GM18861 (cell line): ENCODE results near the gene GPR162.
"Not testable (repeated sequence)": the region's sequence is repeated elsewhere in the genome, so short reads cannot be mapped to it uniquely, and the experiment has no call there.

ENCODE experiments used
- ATAC-seq: cut with Tn5 transposase; IDR thresholded peaks from one replicate; pipeline ENCODE4 v1.9.1; 2021; ENCODE audit not compliant: unreplicated experiment

GPR162 gene

DNA sequence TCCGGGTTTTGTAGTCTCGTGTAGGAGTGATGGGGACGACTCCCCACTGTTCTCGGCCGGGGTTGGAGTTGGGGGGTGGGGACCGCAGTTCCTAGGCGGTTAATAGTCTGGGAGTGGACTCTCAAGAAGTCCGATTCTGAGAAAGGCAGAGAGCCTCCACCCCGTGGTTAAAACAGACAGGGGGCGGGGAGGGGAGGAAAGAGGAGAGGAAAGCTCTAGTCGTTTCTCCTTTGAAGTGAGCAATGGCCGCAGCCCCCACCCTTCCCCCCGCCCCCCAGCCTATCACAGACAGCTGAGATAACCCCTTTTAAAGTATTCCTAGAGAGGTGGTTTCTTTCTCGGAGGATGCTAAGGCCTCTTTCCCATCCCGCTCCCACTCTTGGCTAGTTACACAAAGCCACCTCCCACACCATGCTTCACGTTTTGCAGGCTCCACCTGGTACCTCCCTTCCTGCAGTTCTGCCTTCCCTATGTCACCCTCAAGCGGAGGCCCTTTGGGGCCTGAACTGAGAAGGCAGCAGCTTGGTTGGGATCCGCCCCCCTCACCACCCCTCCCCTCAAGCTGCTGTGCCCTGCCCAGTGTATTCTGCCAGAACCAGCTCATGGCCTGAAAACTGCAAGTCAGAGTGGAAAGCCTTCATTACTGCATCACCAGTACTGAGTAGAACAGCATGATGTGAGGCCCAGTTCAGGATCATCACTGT lies 31.2 kb downstream of the GPR162 start:
- ATAC-seq, result no peak

DNA sequence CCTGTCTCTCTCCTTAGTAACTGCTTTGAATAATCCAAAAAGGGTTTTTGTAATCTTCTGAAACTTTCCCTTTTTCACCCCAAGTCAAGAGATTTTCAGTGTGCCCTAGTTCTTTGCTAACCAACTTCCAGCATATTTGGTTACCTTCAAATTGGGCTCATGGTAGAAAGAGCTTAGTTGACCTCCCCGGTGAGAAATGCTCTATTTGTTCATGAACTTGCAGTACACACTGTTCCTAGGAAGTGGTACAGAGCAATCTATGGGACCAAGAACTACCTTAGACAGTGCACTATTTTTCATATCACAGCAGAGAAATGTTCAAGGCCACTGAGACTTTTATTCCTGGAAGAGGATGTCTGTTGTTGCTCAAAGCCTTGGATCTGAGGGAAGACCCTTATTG lies 32.0 kb downstream of the GPR162 start:
- ATAC-seq, result no peak

GRCh38 chr12:6854036-6854435 lies 32.4 kb downstream of the GPR162 start:
- ATAC-seq, result no peak

GRCh38 chr12:6855322-6855721 lies 33.7 kb downstream of the GPR162 start:
- no peak for ATAC-seq

DNA sequence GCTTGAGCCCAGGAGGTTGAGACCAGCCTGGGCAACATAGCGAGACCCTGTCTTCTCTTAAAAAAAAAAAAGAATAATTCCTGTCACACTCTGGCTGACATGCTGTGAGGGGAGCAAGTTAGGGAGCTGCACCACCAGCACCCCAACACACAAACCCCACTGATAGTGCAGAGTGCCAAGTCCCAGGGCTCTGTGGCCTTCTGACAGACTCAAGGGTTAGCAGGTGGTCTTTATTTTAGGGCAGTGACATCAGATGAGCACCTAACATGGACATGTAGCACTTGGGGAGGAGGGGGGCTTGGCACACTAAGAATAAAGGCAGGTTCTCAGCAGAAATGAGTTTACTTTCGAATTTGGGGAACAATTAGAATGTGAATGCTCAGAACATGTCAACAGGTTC lies 37.2 kb downstream of the GPR162 start:
- no peak for ATAC-seq

DNA sequence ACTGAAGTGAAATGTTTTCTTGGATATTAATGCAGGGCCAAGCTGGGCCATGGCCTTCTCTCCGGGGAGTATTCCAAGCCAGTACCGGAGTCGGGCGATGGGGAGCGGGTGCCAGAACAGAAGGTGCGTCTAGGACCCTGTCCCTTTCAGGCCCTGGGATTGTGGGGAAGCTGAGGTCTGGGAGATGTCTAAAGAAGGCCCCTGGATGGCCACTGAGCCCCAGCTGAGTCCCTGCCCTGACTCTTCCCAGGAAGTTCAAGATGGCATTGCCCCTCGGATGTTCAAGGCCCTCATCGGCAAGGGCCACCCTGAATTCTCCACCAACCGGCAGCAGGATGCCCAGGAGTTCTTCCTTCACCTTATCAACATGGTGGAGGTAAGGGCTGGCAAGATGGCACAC lies 38.5 kb downstream of the GPR162 start:
- ATAC-seq, result no peak

DNA sequence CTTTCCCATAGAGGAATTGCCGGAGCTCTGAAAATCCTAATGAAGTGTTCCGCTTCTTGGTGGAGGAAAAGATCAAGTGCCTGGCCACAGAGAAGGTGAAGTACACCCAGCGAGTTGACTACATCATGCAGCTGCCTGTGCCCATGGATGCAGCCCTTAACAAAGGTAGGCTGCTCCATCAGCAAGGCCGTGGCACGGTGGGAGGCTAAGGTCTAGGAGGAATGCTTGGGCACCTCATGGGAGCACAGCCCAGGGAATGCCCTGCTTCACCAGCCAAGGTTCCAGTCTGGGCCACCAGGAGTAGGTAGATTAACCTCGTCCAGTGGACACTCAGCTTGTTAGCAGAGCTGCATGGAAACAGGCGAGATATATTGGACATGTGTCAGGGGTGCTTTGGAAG lies 39.3 kb downstream of the GPR162 start:
- no peak for ATAC-seq

DNA sequence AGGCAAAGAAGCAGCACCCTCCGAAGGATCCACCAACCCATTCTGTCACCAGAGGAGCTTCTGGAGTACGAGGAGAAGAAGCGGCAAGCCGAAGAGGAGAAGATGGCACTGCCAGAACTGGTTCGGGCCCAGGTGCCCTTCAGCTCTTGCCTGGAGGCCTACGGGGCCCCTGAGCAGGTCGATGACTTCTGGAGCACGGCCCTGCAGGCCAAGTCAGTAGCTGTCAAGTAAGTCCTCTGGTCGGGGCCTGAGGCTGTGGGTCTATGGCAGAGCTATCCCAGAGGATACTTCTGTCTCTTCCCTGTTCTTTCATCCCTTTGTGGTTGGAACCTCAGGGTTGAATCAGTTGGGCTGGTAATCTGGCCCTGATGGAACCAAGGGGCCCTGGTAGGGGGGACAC lies 39.8 kb downstream of the GPR162 start:
- ATAC-seq, result no peak

DNA sequence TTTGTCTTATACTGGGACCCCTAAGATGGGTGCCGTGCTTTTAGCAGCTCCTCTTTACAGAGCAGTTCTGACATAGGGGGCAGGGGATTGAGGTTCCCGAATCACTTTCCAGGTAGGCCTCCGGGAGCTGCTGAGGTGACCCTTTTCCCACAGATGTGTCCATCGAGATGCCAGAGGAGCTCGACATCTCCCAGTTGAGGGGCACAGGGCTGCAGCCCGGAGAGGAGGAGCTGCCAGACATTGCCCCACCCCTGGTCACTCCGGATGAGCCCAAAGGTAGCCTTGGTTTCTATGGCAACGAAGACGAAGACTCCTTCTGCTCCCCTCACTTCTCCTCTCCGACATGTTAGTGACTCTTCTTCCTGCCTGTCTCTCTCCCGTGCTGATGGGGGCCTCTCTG lies 41.4 kb downstream of the GPR162 start:
- ATAC-seq, result no peak

- no peak for ATAC-seq
These were observed 42.1 kb downstream of the GPR162 start for GRCh38 chr12:6863586-6864321.

DNA sequence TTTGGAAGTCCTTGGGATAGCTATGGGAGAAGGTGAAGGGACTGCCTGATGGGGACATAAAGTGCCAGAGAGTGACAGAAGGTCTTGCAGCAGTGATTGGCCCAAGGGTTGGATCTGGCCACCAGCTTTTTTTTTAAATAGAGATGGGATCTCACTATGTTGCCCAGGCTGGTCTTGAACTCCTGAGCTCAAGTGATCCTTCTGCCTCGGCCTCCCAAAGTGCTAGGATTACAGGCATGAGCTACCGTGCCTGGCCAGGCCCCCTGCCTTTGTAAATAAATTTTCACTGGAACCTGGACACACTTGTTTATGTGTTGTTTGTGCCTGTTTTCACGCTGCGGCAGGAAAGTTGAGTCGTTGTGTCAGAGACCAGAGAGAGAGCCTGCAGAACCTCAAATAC lies 43.7 kb downstream of the GPR162 start:
- ATAC-seq, result not testable (repeated sequence)

DNA sequence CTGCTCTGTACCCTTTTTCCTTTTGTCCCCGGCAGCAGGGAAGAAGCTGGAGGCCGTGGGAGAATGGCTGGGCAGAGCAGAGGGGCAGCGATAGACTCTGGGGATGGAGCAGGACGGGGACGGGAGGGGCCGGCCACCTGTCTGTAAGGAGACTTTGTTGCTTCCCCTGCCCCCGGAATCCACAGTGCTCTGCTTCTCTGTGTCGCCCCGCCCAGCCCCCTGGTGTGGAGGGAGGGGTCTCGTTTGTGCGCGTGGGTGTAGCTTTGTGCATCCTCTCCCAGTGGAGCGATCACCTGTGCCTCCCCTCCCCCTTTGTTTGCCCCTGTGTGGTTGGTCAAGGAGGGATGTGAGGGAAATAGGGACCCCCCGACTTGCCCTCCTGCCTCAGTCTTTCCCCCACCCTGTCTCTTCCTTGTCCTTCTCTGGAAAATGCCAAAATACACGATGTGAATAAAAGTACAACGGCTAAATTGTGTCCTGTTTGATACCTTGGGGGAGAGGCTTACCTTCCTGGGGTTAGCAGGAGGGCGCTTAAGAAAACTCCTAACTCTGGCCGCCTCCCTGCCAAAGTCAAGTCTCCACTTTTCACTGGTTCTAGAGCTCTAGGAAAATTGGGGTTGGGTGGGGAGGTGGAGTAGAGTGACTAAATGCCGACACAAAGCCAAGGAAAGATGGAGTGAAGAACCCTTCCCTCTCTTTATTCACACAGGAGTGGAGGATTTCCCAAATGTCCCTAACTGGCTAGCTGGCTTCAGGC lies 44.7 kb downstream of the GPR162 start:
- ATAC-seq, result no peak

GRCh38 chr12:6866920-6867412 lies 45.3 kb downstream of the GPR162 start:
- peak; percentile 16 for ATAC-seq

DNA sequence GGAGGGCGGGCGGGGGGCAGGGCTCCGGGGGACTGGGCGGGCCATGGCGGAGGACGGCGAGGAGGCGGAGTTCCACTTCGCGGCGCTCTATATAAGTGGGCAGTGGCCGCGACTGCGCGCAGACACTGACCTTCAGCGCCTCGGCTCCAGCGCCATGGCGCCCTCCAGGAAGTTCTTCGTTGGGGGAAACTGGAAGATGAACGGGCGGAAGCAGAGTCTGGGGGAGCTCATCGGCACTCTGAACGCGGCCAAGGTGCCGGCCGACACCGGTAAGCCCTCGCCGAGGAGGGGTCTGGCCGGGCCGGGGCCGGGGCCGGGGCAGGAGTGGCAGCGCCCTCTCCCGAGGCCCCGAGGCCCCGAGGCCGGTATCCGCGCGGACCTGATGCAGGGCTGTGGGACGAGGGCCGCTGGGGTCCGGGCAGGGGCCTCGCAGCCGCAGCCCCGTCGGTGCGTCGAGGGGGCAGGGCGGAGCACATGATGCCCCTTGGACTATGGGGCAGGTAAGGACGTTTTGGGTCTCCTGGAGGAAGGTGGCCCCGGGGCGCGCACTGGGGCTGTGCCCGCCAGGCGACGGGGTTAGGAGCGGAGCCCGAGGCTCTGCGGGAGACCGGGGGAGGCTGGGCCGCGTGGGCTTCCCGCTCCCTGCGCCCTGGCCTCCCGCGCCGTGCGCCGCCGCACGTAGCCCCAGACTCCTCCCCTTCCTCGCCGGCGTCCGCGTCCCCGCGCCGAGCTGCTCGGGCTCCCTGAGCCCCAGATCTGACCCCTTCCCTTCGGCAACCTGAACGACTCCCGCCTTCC lies 46.0 kb downstream of the GPR162 start, which contains the start of gene TPI1:
TSS of gene TPI1 (plus strand) at position 119 of the 798 bp plus-strand sequence. CDS start at position 155, 36 bp downstream.
- peak; percentile 40 for ATAC-seq

DNA sequence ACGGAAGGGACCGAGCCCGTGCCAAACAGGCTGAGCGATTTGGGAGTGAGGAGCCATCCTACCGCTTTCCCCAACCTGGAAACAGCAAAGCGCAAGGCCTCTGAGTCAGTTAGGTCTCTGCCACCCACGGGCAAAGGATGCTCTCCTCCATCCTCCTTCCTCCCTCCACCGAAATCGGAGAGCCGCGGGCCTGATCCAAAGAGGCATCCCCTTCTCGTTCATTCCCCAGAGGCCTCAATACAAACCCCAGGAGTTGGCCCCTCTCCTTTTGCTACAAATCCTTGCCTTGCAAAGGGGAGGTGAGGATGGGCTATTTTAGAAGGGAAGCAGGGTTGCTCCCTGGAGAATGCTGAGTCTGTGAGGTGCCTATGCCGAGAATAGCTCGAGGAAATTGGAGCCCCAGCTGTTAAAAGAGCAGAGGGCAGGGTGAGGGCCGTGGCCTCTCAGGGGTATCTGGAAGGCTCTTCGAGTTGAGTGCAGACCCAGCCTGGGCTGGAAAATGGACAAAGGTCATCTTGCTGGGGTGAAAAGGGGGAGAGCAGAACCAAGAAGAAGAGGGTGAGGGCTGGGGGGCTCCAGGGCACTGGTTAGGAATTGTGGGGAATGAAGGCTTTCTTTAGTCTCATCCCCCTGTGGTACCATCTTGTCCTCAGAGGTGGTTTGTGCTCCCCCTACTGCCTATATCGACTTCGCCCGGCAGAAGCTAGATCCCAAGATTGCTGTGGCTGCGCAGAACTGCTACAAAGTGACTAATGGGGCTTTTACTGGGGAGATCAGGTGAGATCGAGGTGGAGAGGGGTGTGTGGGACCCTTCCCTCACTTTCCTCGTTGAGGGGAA lies 46.8 kb downstream of the GPR162 start:
- no peak for ATAC-seq

DNA sequence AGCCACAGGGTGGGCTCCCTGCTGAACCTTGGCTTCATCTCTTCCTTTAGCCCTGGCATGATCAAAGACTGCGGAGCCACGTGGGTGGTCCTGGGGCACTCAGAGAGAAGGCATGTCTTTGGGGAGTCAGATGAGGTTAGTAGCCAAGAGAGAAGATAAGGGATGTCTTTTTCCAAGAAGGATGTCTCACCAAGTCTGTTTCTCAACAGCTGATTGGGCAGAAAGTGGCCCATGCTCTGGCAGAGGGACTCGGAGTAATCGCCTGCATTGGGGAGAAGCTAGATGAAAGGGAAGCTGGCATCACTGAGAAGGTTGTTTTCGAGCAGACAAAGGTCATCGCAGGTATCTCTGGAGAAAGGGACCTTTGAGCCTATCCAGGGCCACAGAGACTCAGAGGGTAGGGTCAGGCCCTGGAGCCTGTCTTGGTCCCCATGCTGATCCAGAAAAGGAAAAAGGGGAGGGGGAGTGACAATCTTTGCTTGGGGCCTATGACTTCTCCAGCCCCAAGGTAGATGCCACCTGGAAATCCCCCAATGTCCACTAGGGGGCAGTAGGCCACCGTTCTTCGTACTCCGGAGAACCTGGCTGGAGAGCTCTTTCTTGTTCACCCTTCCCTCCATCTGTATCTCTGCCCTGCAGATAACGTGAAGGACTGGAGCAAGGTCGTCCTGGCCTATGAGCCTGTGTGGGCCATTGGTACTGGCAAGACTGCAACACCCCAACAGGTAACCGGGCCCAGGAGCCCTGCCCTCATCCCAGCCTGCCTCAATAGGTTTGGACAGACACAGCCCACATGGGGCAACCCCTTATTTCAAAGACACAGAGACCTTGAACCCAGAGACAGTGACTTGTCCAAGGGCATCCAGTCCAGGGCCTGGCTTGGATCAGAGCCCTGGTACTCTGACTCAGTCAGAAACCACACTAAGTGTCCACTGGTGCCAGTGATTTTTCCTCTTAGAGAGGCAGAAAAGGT lies 47.7 kb downstream of the GPR162 start:
- no peak for ATAC-seq

DNA sequence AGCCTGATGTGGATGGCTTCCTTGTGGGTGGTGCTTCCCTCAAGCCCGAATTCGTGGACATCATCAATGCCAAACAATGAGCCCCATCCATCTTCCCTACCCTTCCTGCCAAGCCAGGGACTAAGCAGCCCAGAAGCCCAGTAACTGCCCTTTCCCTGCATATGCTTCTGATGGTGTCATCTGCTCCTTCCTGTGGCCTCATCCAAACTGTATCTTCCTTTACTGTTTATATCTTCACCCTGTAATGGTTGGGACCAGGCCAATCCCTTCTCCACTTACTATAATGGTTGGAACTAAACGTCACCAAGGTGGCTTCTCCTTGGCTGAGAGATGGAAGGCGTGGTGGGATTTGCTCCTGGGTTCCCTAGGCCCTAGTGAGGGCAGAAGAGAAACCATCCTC lies 48.7 kb downstream of the GPR162 start:
- ATAC-seq, result not testable (repeated sequence)

DNA sequence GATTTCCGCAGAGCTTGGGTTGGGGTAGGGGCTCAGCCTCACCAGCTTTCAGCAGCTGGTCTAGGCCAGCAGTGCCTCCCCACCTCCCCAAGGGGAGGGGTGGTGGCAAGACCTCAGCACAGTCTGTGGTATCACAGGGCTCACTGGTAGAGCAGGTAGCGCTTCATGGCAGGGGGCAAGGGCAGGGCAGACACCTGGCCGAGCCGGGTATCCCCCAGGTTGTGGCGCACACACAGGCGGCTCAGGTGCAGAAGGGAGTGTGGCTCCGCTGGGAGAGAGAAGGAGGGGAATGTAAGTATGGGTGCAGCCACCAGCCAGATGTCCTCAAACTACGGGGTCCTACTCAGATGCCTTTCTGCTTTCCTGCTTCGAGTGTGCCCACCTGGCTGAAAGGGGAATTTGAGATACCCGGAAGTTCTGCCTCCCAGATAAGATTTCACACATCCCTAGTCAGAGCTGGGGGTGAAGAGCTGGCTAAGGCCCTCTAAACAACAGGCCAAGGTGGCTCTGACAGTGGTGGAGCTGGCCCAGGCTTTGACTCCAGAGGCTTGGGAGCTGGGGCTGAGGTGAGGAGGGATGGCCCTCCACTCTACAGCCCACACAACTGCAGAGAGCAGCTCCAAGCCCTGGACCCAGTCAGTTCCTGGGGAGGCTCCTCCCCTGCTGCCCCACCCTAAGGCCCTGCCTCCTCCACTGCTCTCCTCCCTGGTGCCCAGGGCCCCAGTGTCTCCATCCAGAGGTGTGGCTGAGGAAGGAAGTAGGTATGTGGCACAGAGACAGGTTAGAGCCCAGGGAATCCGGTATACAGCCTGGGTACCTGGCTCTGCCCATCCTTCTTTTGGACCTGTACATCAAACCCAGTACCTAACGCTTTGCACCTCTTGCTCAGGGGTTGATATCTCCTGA lies 49.7 kb downstream of the GPR162 start:
- ATAC-seq, result no peak
